GM19438 (cell line): ENCODE results near the gene COL1A1.

ENCODE experiments used
- ATAC-seq: cut with Tn5 transposase; IDR thresholded peaks from one replicate; pipeline ENCODE4 v1.9.1; 2021; ENCODE audit warnings: low read depth; ENCODE audit not compliant: unreplicated experiment

COL1A1 gene

DNA sequence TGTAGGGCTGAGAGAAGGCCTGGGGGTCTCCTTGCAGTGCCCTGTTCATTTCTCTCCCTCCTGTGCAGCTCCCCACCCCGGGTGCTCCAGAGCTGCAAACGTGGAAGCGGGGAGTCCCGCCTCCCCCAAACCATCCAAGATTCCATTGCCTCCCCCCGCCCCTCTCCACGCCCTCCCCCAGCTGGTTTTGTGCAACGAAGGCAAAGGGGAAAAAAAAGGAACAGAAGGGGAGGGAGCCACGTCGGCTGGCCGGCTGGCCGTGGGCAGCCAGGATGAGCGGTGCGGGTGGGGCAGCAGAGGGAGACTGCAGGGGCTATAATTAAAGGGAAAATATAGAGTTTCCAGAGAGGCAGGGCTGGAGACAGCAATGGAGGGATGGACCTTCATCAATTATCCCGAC is 1.7 kb upstream of the COL1A1 start:
- ATAC-seq = no peak

DNA sequence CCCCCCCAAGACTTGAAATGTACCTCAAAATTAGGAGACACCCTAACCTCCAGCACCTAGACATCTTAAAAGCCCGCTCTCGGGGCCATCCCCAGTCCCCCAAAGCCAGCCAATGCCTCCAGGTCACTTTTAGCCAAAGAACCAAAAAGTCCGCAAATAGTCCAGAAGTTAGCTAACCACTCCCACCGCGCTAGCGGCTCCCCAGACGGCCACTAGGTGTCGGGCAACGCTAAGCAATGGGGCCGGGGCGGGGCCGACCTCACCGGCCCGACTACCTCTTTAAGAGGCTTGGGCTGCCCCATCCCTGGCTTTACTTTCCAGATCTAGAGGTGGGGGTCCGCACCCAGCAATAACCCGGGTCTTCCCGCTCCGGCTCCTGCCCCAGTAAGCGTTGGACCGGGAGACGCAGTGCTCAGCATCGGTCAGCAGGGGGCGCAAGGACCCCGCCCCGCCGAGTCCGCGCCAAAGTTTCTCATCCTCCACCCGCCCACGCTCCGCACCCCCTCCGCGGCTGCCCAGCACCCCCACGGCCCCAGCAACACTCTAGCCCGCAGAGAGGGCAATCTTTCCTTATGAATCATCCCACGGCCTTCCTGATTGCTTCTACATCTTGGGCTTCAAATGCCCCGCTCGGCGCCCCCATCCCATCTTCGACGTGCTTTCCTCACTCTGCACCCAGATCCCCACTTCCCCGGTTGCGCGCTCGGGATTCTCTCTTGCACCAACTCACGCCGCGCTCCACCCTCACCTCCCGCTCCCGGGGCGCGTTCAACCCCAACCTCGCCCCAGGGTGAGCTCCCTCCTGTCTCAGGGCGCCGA is 765 bp downstream of the COL1A1 start:
- ATAC-seq = peak; percentile 72

DNA sequence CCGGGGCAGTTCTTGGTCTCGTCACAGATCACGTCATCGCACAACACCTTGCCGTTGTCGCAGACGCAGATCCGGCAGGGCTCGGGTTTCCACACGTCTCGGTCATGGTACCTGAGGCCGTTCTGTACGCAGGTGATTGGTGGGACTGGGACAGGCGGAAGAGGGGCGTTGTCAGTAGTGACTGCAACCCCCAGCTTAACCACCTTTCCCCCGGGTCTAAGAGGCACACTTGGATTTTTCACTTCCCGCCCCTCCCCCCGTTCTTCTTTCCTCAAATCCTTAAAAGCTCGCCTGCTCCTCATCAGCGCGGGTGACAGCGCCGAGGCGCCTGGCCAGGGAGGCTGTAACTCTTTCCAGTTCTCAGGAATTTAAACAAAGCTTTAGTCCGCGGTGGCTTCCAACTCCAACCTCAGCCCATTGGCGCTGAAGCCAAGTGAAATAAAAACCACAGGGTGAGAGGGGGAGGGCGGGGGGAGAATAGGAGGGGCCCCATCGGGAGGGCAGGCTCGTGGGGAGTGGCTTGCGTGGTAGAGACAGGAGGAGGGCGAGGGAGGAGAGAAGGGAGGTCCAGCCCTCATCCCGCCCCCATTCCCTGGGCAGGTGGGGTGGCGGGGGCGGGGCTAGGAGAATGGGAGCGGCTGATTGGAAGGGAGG is 1.5 kb downstream of the COL1A1 start:
- ATAC-seq = peak; percentile 38

DNA sequence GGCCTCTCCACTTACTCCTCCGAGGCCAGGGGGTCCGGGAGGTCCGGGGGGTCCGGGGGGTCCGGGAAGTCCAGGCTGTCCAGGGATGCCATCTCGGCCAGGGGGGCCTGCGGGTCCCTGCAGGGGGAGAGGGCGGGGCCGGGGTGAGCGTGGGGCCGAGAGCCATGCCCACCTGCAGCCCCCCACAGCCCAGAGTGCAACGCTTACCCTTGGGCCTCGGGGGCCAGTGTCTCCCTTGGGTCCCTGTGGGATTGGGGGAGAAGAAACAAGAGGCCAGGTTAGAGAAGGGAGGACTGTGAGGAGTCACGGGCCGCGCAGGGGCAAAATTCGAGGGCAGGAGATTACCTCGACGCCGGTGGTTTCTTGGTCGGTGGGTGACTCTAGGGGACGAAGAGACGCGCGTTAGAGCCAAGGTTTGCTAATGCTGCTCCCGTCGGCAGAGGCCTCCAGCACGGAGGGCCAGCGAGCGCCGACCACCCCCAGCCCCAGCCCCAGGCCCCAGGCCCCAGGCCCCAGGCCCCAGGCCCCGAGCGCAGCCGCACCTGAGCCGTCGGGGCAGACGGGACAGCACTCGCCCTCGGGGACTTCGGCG is 2.1 kb downstream of the COL1A1 start:
- ATAC-seq = no peak

GRCh38 chr17:50198026-50198669 is 3.3 kb downstream of the COL1A1 start:
- no peak for ATAC-seq

- no peak for ATAC-seq
Measured at GRCh38 chr17:50196826-50197225, 4.6 kb downstream of the COL1A1 start.

DNA sequence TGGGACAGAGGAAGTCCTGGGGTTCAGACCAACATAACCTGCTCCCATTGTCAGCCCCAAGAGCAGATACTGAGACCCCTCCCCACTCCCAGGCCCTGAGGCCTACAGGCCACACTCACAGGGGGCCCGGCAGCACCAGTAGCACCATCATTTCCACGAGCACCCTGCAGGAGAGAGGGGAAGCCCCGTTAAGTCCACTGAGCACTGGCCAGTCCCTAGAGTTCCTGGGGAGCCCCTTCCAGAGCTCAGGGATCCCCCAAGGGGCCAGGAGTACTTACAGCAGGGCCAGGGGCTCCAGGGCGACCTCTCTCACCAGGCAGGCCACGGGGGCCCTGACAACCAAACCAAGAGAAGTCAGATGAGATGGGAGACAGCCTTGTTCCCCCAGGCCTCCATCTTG is 5.4 kb downstream of the COL1A1 start:
- no peak for ATAC-seq

DNA sequence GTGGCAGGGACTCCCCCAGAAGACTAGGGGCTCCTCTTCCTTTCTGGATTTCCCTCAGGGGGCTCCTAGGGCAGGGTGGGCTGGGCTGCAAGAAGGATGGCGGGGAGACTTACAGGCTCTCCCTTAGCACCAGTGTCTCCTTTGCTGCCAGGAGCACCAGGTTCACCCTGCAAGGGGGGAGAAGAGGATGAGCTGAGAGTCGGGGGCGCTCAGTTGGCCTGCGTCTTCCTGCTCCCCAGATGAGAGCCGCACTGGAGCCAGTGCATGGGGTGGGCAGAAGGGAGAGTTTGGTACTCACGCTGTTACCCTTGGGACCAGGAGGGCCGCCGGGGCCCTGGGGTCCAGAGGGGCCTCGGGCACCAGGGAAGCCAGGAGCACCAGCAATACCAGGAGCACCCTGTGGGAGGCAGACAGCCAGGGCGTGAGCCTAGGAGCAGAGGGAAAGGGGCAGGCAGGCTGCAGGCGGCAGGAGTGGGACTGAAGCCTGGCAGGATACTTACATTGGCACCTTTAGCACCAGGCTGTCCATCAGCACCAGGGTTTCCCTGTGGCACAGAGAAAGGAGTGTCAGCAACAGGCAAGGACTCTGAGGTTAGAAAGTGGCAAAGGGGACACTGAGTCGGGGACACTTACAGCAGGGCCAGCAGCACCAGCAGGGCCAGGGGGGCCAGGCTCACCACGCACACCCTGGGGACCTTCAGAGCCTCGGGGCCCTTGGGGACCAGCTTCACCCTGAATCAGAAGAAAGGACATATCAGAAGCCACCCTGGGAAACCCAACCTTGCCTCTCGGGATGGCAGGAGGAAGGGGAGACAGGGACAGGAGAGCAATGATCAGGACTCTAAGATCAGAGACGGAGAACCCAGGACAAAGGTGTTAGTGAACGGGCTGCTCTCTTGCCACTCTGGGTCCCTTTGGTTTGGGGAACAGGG is 6.2 kb downstream of the COL1A1 start:
- no peak for ATAC-seq

- ATAC-seq = no peak
Measured at GRCh38 chr17:50194140-50194933, 7.1 kb downstream of the COL1A1 start.

DNA sequence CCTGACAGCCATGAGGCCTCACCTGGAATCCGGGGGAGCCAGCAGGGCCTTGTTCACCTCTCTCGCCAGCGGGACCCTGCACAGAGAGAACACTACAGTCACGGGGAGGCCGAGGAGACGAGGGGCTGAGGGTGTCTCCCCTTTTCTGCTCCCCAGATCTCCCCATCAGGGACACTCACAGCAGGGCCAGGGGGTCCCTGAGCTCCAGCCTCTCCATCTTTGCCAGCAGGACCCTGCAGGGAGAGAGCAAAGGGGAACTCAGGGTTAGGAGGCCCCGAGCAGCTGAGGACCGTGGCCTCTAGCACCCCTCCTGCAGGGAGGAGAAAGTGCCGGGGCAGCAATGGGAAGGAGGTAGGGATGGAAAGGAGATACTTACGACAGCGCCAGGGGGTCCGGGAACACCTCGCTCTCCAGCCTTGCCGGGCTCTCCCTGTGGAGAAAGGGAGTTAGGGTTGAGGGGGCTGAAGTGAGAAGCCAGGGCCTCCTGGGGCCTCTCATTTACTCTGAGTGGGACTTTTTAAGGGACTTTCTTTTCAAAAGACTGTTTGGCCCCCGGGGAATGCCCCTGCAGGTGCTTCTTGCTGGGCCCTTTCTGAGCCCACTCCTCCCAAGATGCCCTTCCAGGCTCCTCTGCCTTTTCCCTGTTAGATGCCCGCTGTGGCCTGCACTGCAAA is 8.7 kb downstream of the COL1A1 start:
- no peak for ATAC-seq

- ATAC-seq = no peak
Measured at GRCh38 chr17:50192144-50192617, 9.2 kb downstream of the COL1A1 start.

DNA sequence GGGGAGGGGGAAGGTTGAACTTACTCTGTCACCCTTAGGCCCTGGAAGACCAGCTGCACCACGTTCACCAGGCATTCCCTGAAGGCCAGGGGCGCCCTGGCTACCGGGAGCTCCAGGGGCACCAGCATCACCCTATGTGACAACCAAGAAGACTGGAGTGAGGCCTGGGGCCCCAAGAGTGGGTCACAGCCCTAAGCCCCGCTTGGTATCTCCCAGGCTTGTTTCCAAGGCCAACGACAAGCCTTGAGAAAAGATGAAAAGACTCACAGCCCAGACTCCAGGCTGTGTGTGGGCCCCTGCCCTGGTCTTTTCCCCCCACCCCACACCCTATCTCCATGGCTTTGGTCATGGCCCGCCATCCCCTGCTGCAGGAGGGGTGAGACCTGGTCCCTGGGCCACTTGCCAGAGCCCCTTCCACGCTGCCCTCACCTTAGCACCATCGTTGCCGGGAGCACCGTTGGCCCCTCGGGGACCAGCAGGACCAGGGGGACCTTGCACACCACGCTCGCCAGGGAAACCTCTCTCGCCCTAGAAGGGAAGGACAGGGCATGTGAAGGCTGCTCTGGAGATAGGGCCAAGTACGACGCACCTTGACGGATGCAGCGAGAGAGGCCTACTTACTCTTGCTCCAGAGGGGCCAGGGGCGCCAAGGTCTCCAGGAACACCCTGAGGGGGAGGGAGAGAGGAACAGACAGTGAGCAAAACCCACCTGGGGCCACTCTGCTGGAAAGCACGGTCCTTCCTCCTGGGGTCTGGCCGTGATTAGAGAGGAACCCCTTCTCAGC is 9.9 kb downstream of the COL1A1 start:
- no peak for ATAC-seq

DNA sequence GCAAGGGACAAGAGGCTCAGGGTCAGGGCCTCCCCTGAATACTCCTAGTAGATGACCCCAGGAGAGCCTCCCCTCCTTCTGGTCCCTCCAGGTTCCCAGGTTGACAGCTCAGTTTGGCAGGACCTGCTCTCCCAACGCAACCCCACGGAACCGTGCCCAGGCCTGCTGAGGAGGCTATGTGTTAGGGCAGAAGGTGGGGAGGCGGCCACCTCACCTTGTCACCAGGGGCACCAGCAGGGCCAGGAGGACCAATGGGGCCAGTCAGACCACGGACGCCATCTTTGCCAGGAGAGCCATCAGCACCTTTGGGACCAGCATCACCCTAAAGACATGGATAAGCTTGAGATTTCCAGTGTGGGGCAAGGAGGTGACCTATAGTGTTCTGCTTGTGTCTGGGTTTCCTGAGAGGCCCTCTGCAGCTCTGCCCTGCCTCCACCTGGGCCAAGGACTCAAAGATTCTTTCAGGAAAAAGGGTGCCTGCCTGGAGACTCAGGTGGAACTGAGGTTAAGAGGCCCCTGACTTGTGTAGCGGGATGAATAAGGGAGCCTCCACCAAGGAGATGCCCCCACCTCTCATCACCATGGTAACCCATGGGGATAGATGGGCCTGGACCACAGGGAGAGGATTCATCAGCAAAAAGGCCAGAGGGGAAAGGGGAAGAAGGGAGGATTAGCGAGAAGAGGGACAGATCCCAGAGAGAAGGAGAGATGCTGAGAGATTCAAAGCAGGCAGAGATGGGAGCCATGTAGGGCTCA is 10.7 kb downstream of the COL1A1 start:
- ATAC-seq = no peak

DNA sequence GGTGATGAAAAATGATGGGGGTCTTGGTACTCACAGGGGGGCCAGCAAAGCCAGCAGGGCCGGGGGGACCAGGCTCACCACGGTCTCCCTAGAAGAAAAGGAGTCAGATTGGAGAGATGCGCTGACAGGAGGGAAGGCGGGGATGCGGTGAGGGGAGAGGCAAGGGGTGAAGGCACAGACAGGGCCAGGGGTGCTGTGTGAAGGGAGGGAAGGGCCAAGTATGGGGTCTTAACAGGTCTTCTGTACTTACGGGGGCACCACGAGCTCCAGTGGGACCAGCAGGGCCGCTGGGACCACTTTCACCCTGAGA is 11.2 kb downstream of the COL1A1 start:
- ATAC-seq = no peak

DNA sequence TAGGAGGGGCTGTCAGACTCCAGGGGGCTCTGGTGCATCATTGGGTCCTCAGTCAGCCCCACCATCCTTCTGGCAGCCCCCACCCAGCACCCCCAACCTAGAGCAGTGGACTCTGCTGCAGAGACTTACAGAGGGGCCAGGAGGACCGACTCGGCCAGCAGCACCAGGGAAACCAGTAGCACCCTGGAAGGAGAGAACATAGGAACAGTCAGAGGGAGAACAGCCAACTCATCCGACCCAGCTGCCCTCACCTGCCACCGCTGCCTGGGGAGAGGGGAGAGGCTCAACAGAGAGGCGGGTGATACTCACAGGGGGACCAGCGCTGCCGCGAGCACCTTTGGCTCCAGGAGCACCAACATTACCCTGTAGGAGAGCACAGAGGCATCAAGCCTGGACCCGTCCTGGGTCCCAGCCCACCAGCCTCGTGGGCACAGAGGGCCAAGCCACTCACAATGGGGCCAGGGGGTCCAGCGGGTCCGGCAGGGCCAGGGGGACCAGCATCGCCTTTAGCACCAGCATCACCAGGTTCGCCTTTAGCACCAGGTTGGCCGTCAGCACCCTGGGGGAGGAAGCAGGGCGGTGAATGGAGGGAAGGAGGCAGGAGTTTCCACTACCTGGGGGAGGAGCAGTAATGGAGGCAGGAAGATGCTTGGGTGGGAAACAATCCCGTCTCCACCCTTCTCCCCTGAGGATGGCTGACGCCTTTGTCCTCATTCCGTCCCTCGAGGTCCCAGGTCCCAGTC is 11.7 kb downstream of the COL1A1 start:
- ATAC-seq = no peak

DNA sequence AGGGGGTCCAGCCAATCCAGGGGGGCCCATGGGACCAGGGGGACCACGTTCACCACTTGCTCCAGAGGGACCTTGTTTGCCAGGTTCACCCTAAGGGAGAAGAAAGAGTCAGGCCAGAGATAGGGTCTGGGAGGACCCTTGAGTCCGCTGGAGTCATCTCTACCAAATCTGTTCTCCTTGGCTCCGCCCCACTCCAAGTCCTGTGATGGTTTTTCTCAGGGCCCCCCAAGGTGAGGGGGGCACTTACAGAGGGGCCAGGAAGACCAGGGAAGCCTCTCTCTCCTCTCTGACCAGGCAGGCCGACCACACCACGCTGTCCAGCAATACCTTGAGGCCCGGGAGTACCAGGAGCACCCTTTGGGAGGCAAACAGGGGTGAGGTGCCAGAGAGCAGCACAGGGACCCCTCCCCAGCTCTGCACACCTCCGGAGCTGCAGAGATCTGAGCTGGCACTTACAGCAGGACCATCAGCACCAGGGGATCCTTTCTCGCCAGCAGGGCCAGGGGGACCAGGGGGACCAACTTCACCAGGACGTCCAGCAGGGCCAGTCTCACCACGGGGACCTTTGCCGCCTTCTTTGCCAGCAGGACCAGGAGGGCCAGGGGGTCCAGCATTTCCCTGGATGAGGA is 12.4 kb downstream of the COL1A1 start:
- no peak for ATAC-seq
